Testis (tissue), 2 donors: ENCODE results near the gene PLEKHA4.

ENCODE experiments used
- POLR2A ChIP-seq: fragments of 450-650 bp; IDR thresholded peaks from one replicate; pipeline ENCODE4 v1.6.1; 2017; ENCODE audit warnings: antibody characterized with exemption, mild to moderate bottlenecking, moderate library complexity
- TF ChIP-seq, protein P1 (sequence below), 3 experiments: fragments of 450-650 bp in 2 of 3; fragments of 200-600 bp in 1 of 3; sonication (generic) in 1 of 3; IDR thresholded peaks; one replicate each; pipeline ENCODE4 v1.5.1; 2016 to 2019; ENCODE audit warnings: antibody characterized with exemption in 3 of 3, mild to moderate bottlenecking in 2 of 3, moderate library complexity in 1 of 3

- TF ChIP-seq, protein P1, sequence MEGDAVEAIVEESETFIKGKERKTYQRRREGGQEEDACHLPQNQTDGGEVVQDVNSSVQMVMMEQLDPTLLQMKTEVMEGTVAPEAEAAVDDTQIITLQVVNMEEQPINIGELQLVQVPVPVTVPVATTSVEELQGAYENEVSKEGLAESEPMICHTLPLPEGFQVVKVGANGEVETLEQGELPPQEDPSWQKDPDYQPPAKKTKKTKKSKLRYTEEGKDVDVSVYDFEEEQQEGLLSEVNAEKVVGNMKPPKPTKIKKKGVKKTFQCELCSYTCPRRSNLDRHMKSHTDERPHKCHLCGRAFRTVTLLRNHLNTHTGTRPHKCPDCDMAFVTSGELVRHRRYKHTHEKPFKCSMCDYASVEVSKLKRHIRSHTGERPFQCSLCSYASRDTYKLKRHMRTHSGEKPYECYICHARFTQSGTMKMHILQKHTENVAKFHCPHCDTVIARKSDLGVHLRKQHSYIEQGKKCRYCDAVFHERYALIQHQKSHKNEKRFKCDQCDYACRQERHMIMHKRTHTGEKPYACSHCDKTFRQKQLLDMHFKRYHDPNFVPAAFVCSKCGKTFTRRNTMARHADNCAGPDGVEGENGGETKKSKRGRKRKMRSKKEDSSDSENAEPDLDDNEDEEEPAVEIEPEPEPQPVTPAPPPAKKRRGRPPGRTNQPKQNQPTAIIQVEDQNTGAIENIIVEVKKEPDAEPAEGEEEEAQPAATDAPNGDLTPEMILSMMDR (IDR thresholded peaks at IDR 0.05): no peak
- TF ChIP-seq POLR2A: no peak
Observed at GRCh38 chr19:48844472-48844871, 23.9 kb downstream of the PLEKHA4 start.
